ENCODE results near the gene BANF2. TPM values are rescaled to one million over a fixed set of nuclear protein-coding genes. Genes with fewer than 3 reads are reported as not detected.

Gene BANF2
- total RNA-seq, 2 donors from 2014 or later, result 1.9 TPM; not detected in 1

GRCh38 chr20:17681726-17682102, 18.1 kb upstream of the BANF2 start:
- Histone ChIP-seq H3K9me3 (no peaks in the 10 kb centered on the region), H3K4me1 (replicated peaks) (peaks cover 2% of the 10 kb centered on the region), H3K36me3 (no peaks in the 10 kb centered on the region), H3K27ac (peak overlapping the region; percentile 86 to 91), H3K4me3 (peak overlapping the region; percentile 85 to 88), H3K27me3 (replicated peaks; ENCODE audit: insufficient read depth) (no peaks in the 10 kb centered on the region)
- intact Hi-C loops (cut with DNase I), result loop anchor here (2.0 to 10.0 kb wide), 5 partner anchors 123 to 453 kb away; partner anchors contain the start of genes BFSP1, KAT14 and PET117
- DNase-seq (ENCODE audit: low spot score), result no peak
- no peak for TF ChIP-seq POLR2AphosphoS5 (IDR thresholded peaks at IDR 0.05)
- no peak for TF ChIP-seq POLR2A (IDR thresholded peaks at IDR 0.05)
- no peak for TF ChIP-seq CTCF (IDR thresholded peaks at IDR 0.05)
- WGBS, result 0% methylated on average over 38 of the region's 65 CpGs

GRCh38 chr20:17682103-17682888, 17.5 kb upstream of the BANF2 start, which contains the start of gene RRBP1:
RRBP1 (minus strand) TSS chr20:17682242; CDS start chr20:17660507, 21,735 bp downstream.
- no peaks in the 10 kb centered on the region for H3K36me3 ChIP-seq
- TF ChIP-seq CTCF (IDR thresholded peaks at IDR 0.05) (peak in 2 of 4 experiments; percentile 46 to 57), POLR2A (IDR thresholded peaks at IDR 0.05) (peak; percentile 98), POLR2AphosphoS5 (IDR thresholded peaks at IDR 0.05) (peak; percentile 87)
- H3K27me3 ChIP-seq (replicated peaks; ENCODE audit: insufficient read depth), result no peaks in the 10 kb centered on the region
- H3K9me3 ChIP-seq, result no peaks in the 10 kb centered on the region
- WGBS, result under 1% methylated on average over 79 of the region's 79 CpGs
- peak within 1 kb of the TSS; percentile 85 to 88 for H3K4me3 ChIP-seq
- peak; percentile 98 for DNase-seq (ENCODE audit: low spot score)
- intact Hi-C loops (cut with DNase I), result loop anchor here (10.0 kb wide), 3 partner anchors 123 to 453 kb away; partner anchors contain the start of genes BFSP1, KAT14 and PET117
- peak within 1 kb of the TSS; percentile 86 to 91 for H3K27ac ChIP-seq
- peaks cover 2% of the 10 kb centered on the region for H3K4me1 ChIP-seq (replicated peaks)

- TF ChIP-seq POLR2A (IDR thresholded peaks at IDR 0.05), result no peak
- TF ChIP-seq CTCF (IDR thresholded peaks at IDR 0.05), result no peak
- TF ChIP-seq POLR2AphosphoS5 (IDR thresholded peaks at IDR 0.05), result no peak
- intact Hi-C loops (cut with DNase I), result loop anchor here (10.0 kb wide), 3 partner anchors 122 to 452 kb away; partner anchors contain the start of genes BFSP1, KAT14 and PET117
- no peaks in the 10 kb centered on the region for H3K36me3 ChIP-seq
- H3K27ac ChIP-seq, result peak overlapping the region; percentile 75 to 91
- no peaks in the 10 kb centered on the region for H3K27me3 ChIP-seq (replicated peaks; ENCODE audit: insufficient read depth)
- no peaks in the 10 kb centered on the region for H3K9me3 ChIP-seq
- WGBS, result 43% methylated on average over 10 of the region's 10 CpGs
- H3K4me1 ChIP-seq (replicated peaks), result peaks cover 2% of the 10 kb centered on the region
- peak overlapping the region; percentile 85 to 88 for H3K4me3 ChIP-seq
- DNase-seq (ENCODE audit: low spot score), result no peak
These were observed 16.9 kb upstream of the BANF2 start for GRCh38 chr20:17682889-17683198.

GRCh38 chr20:17683218-17684076, 16.3 kb upstream of the BANF2 start:
- no peaks in the 10 kb centered on the region for H3K36me3 ChIP-seq
- TF ChIP-seq POLR2A (IDR thresholded peaks at IDR 0.05) (no peak), CTCF (IDR thresholded peaks at IDR 0.05) (no peak), POLR2AphosphoS5 (IDR thresholded peaks at IDR 0.05) (no peak)
- WGBS, result 69% methylated on average over 10 of the region's 10 CpGs
- H3K4me1 ChIP-seq (replicated peaks), result peaks cover 2% of the 10 kb centered on the region
- intact Hi-C loops (cut with DNase I), result loop anchor here (10.0 kb wide), 3 partner anchors 121 to 451 kb away; partner anchors contain the start of genes BFSP1, KAT14 and PET117
- DNase-seq (ENCODE audit: low spot score), result no peak
- H3K27ac ChIP-seq, result peak overlapping the region in 1 of 2 donors; percentile 55
- no peaks in the 10 kb centered on the region for H3K27me3 ChIP-seq (replicated peaks; ENCODE audit: insufficient read depth)
- no peaks in the 10 kb centered on the region for H3K9me3 ChIP-seq
- no peak overlapping the region for H3K4me3 ChIP-seq

All from prostate gland (tissue), 2 donors.